ENCODE data around the gene MRPL34.
A peak's percentile ranks its signal among the peaks of the same experiment; 100 is the strongest.

The MRPL34 gene

GRCh38 chr19:17311455-17312188 lies 6.0 kb downstream of the MRPL34 start:
- DNase-seq: no peak

GRCh38 chr19:17312189-17313113 lies 6.8 kb downstream of the MRPL34 start:
- DNase-seq: no peak

GRCh38 chr19:17314007-17314593 lies 8.4 kb downstream of the MRPL34 start:
- DNase-seq: no peak

DNA sequence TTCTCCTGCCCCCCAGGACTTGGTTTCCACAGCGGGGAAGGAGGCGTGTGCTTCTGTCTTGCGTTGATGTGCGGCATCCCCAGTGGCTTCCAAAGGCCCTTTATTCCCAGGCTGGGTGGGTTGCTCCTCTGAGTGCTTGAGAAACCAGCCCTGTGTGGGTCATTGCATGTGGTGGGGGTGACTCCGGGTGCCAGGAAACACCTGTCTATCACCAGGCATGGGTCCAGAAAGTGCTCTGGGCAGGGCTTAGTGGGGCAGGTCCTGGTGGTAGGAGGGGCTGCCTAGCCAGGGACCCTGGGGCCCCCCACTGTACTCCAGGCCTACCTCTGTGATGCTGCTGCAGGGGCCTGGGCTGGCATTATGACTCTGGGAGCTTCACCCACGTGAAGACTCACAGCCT lies 13.3 kb downstream of the MRPL34 start:
- DNase-seq: no peak

DNA sequence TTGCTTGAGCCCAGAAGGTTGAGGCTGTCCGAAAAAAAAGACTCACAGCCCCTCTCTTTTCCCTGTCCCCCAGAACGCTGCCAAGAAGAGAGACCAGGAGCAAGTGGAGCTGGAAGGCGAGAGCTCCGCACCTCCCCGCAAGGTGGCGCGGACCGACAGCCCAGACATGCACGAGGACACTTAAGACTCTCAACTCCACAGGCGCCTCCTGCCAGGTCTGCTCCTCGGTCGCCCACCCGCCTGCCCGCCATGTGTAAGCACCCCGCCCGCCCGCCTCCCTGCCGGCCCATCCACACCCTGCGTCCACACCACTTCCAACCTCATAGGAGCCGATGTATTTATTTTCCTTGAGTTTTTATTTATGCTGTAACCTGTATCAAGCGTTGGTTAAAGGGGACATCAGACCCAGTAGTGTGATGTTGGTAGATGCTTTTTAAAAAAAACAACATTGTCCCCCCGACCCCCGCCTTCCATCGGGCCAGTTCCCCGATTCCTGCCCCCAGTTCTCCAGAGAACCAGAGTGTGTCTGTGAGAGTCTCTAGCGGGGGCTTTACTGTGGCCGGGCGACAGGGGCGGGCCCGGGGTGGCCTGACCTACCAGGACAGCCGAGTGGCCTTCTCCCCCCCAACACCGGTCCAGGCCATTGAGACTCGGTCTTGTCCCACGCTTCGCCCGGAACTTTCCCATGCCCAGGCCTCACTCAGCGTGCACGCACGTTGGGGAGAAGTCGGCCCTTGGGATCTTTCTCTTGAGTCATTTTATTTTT lies 14.0 kb downstream of the MRPL34 start:
- no peak for DNase-seq

GRCh38 chr19:17320435-17320834 lies 14.8 kb downstream of the MRPL34 start:
- DNase-seq: no peak

DNA sequence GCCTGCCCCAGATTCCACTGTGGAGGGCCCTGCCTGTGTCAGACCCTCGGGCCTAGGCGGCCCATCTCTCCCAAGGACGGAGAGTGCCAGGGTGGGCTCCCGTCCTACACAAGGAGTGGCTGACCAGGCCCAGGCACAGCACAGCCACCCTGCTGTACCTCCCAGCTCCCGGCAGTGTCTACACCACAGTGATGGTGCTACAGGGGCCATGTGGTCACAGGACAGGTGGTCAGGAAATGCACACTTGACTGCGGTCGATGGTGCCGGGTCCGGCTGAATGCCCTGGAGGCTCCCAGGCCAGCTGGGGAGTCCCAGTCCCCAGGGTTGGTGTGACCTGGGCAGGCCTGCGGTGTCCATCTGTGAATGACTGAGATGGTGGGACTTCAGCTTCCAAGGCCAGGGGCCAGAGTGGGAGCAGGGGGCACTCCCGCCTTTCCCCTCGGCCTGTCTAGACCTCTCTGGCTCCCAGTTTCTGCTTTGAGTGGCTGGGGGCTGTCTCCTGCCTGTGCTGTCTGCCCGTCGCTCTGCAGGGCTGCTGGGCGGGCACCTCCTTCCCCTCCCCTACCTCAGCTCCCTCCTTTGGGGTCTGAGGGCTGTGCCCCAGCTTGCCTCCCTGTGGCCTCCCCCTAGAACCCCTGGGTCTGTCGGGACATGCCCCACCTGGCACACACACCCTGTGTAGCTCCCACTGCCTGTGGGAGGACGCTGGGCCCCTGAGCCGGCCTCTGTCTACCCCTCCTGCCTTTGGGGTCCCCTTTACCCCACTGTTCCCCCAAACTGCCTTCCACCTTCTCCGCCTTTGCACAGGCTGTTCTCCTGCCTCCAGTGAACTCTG lies 16.2 kb downstream of the MRPL34 start:
- no peak for DNase-seq

GRCh38 chr19:17322854-17323253 lies 17.2 kb downstream of the MRPL34 start:
- no peak for DNase-seq

- DNase-seq: no peak
These were observed 17.8 kb downstream of the MRPL34 start for GRCh38 chr19:17323300-17323963.

DNA sequence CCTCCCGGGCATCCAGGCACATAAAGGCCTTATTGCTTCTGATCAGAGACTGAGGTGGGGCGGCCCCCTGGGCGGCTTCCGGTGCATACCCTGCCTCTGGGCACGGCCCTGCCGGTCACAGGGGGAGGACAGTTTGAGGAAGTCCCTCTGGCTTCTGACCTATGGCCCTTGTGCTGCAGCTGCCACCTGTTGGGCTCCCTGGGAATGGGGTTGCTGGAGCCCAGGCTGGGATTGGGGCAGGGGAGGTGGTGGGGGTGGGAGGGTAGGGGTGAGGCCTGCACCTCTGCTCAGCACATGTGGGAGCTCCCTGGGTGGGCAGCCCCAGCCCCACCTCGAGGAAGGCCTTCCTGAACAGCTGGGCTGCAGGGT lies 18.3 kb downstream of the MRPL34 start:
- DNase-seq: peak; percentile 51

DNA sequence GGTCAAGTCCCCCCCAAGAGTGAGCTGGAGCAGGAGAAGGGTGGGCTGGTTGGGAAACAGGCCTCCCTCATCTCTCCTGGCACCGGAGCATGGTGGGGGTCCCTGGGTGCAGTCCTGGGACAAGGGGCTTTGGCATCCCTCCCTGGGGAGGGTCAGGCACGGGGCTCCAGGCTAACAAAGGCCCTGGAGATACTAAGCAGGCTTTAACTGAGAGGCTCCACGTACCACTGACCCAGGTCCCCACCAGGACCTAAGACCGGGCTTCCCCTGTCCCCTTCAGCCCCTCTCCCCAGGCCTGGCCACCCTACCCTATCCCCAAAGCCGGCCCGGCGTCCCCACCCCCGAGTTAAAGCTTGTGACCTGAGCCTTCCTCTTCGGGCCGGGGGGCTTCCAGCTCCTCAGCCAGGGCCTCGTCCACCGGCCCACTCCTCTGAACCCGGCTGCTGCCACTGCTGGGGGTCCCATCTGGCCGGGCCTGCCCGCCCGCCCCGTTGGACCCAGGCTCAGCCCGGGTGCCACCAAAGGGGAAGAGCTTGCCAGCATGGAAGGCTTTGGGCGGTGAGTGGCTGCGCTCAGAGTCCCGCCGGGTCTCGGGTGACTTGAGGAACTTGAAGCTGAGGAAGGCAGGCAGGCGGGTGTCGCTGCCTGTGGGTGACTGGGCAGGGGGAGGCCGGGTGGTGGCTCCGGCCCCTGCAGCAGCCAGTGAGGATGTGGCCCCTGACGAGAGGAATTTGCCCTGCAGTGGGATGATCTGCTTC lies 18.9 kb downstream of the MRPL34 start:
- no peak for DNase-seq

DNA sequence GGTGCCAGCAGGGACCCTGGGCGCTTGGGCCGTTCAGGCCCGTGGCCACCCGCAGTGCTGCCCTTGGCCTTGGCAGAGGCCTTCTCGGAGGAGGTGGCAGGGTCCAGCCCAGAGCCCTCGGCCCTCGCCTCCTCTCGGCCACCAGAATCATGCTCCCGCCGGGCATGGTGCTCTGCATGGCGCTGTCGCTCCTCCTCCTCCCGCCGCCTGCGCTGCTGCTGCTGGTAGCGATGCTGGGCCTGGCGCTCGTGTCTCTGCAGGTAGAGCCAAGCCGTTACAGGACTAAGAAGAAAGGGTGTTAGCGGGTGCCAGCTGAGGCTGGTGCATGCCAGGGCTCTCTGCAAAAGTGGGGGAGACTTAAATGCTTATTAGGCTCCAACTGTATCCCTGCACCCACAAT lies 19.5 kb downstream of the MRPL34 start:
- DNase-seq: no peak

- DNase-seq: no peak
These were observed 20.4 kb downstream of the MRPL34 start for GRCh38 chr19:17325881-17326594.

GRCh38 chr19:17326595-17326966 lies 20.9 kb downstream of the MRPL34 start:
- no peak for DNase-seq

DNA sequence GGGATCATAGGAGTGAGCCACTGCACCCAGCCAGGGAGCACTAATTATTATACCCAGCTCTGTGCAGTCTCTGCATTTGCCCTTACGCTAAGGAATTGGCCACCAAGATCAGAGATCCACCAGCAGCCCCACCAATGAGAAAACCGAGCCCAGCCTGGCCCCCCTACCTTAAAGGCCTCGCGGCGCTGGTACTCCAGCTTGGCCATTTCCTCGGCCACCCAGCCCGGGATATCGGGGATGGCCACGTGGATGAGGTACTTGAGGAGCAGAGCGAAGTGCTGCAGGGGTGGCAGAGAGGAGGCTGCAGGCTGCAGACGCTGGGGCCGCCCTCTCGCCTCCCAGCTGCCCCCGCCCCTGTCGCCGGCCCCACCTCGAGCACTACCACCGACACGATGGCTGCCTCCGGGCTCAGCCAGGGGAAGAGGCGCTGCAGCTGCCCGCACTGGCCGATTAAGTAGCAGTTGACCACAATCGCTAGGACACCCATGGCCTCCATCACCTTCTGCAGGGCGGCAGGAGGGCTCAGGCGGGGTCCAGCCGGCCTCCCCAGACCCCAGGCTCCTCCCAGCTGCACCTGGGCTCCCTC lies 21.5 kb downstream of the MRPL34 start:
- no peak for DNase-seq

DNA sequence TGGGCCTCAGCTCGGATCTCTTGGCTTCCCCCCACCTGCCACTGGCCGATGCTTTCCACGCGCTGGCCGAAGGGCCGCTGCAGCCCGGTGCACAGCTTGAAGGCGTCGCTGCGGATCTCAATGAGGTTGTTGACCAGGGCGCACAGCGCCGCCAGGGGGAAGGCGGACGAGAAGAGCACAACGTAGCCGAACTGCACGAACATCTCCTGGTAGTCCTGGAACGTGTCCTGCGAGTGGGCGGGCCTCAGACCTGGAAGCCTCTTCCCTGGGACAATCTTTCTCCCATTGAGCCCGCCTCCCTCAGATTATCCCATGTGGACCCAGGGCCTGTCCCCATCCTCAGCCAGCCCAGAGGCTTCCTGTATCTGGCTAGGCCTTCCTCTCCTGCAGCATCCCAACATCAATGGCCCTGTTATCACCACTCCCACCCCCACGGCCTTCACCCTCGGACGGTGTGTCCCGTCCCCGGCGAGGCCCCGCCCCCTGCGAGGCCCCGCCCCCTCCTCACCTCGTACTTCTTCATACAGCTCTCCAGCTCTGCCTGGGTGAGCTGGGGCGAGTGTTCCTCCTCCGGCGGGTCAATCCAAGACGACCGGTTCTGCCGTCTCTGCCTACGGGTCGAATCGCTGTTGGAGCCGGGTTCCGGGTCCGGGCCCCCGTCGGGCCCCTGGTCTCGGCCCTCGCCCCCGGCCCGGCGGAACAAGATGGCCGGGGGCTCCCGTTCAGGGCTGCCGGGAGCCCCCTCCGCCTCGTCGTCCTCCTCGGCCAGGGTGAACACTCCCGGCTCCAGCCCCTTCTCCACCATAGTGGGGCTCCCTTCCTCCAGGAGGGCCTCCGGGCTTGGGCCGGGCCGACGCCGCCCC lies 22.2 kb downstream of the MRPL34 start:
- DNase-seq: peak; percentile 55

DNA sequence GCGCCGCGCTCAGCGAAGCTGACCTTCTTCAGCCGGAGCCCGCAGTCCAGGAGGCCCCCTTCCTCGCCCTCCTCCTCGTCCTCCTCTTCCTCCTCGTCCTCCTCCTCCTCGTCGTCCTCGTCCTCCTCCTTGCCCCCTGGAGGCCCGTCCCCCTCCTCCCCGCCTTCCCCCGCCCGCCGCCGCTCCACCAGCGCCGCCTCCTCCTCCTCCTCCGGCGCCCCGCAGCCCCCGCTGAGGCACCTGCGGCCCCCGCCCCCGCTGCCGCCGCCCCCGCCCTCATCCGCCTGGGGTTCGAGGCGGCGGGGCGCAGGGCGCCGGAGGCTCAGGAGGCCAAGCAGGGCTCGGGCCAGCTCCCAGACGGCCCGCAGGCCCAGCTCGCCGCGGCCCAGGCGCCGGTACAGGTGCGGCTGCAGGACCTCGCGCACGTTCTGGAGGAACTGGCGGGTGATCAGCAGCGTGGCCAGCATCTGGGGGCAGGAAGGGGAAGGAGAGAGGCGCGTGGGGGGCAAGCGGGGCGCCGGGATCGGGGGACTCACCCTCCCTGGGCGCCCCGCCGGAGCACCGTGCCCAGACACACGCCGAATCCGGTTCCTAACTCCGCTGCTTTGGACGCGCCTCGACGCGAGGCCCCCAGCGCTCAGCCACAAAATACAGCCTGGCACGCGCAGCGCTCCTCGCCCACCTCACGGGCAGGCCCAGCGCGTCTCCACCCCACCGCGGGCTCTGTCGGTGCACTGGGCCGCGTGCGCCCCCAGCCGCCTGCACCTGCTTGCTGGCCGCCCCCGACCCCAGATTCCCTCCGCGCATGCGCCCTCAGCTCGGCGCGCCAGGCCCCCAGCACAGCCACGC lies 23.1 kb downstream of the MRPL34 start:
- DNase-seq: no peak

Measured in activated CD4-positive, CD25-positive, alpha-beta regulatory T cell treated with anti-CD3 and anti-CD28 coated beads, Interleukin-2, amount 50 U/mL, for 72 hours (primary cell).